Stimulated activated CD4-positive, alpha-beta T cell treated with anti-CD3 and anti-CD28 coated beads, Interleukin-12 subunit alpha, Interleukin-12 subunit beta, amount 100 ng/mL, for 24 hours (primary cell): ENCODE results near the gene RWDD3.

Source experiments
- DNase-seq, 2 experiments: peaks; one replicate each; pipeline ENCODE4 v3.0.0-alpha.2; 2020; ENCODE audit warnings: low read depth in 2 of 2

Gene RWDD3

DNA sequence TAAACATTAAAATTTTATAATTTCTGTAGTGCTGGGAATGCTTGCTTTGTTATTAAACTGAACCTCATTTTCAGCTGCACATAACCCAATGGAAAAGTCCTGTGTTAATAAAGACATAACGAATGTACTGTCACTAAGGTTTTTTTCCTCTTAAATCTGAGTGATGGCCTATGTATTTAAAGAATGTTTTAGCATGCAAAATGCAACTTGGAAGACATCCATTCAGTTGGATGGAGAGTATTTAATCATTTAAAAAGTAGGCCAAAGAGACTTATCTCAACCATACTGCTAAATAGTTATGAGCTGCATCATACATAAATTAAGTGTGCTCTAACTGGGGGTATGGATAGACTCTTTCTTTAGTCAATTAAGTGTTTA, 48.5 kb downstream of the RWDD3 start:
- no peak for DNase-seq

DNA sequence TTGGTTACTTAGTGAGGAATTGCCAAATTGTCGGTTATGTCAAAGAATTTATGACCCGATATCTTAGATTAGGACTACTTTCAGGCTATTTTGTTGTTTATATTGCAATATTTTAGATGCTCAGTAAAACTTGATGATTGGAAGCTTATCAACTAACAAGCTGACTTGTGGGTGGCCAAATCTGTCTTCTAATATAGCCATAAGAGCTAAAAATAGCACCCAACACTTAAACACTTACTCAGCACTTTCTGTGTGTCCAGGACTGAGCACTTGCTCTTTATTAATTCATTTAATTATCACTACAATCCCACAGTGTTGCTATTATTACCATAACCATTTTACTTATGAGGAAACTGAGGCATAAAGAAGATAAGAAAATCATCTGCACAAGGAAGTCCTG, 50.4 kb downstream of the RWDD3 start:
- no peak for DNase-seq

DNA sequence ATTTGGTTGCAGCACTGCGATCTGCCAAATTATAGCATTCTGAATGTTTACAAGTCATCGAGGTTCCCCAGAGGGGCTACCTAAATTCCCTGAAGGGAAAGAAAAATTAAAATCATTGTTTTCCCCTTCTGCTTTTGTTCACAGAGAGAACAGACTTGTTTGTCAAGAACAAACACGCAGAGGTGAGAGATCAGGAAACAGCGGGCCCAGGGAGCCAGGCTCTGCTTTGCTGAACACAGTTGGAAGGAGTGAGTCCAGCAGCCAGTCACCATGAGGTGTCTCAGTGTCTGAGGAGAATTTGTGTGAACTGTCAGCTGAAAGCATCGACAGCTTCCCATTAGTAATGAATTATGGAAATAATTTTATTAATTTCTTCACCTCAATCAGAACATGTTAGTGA, 52.5 kb downstream of the RWDD3 start:
- no peak for DNase-seq

DNA sequence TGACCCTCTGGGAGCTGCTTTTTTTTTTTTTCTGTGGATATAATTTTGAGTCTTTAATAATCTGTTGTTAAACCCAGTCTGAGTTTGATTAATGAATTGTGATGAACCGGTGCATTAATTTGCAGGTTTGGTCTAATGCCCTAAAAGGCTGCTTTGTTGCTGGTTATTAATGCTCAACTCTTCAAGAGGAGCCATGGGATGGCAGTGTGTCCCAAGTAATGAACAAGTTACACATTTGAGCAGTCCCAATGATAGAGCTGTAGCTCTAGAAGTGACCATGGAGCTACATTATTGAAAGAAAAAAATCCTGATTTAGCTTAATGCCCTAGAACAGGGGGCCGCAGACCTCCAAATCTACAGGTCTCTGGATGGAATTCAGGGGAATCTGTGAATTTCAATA, 53.1 kb downstream of the RWDD3 start:
- no peak for DNase-seq

DNA sequence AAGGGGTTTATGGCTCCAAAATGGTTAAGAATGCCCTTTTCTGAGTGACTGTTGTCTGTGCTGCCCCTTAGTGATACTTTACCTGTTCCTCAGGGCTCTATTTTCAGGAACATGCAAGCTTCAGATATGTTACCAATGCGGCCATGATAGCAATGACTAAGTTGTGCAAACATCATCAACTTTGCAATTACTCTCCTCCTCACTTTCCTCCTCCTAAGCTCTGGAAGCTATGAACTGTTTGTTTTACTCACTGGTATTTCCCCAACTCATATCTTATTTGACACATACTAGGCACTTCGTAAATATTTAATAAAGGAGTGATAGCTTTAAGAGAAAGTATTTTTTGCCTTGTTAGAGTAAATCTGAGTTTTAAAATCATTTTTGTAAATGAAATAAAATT, 53.8 kb downstream of the RWDD3 start:
- no peak for DNase-seq
